Stimulated activated CD8-positive, alpha-beta memory T cell treated with anti-CD3 and anti-CD28 coated beads, Interleukin-2, amount 100 ng/mL, for 1 hour (primary cell): ENCODE measurements around the gene MGAT5.
A peak's percentile ranks its signal among the peaks of the same experiment; 100 is the strongest.

ENCODE experiments used
- DNase-seq, 2 donors: peaks; one replicate each; pipeline ENCODE4 v3.0.0-alpha.2; 2020; ENCODE audit warnings: low read depth in 2 of 2

MGAT5 gene

GRCh38 chr2:134397146-134397896 is 143.4 kb downstream of the MGAT5 start:
- DNase-seq = no peak

- DNase-seq = no peak
Measured at GRCh38 chr2:134398300-134398699, 144.4 kb downstream of the MGAT5 start.

- no peak for DNase-seq
Measured at GRCh38 chr2:134399096-134399495, 145.2 kb downstream of the MGAT5 start.

- no peak for DNase-seq
Measured at GRCh38 chr2:134401081-134401497, 147.2 kb downstream of the MGAT5 start.

- no peak for DNase-seq
Measured at GRCh38 chr2:134401789-134402188, 147.9 kb downstream of the MGAT5 start.

- no peak for DNase-seq
Measured at GRCh38 chr2:134402410-134402809, 148.5 kb downstream of the MGAT5 start.

GRCh38 chr2:134405611-134406081 is 151.8 kb downstream of the MGAT5 start:
- DNase-seq = no peak

GRCh38 chr2:134406311-134406710 is 152.4 kb downstream of the MGAT5 start:
- no peak for DNase-seq

GRCh38 chr2:134406736-134407135 is 152.9 kb downstream of the MGAT5 start:
- DNase-seq = no peak

- no peak for DNase-seq
Measured at GRCh38 chr2:134407154-134407890, 153.4 kb downstream of the MGAT5 start.

- no peak for DNase-seq
Measured at GRCh38 chr2:134408386-134408785, 154.5 kb downstream of the MGAT5 start.

GRCh38 chr2:134408791-134409190 is 154.9 kb downstream of the MGAT5 start:
- no peak for DNase-seq

- no peak for DNase-seq
Measured at GRCh38 chr2:134410006-134410405, 156.1 kb downstream of the MGAT5 start.

GRCh38 chr2:134410831-134411231 is 157.0 kb downstream of the MGAT5 start:
- no peak for DNase-seq

GRCh38 chr2:134411279-134411827 is 157.5 kb downstream of the MGAT5 start:
- no peak for DNase-seq

- DNase-seq = peak; percentile 21 to 37
Measured at GRCh38 chr2:134411828-134412638, 158.2 kb downstream of the MGAT5 start.

- no peak for DNase-seq
Measured at GRCh38 chr2:134412639-134412999, 158.7 kb downstream of the MGAT5 start.

GRCh38 chr2:134413430-134413829 is 159.6 kb downstream of the MGAT5 start:
- no peak for DNase-seq

- DNase-seq = no peak
Measured at GRCh38 chr2:134413912-134414311, 160.0 kb downstream of the MGAT5 start.

GRCh38 chr2:134416018-134416417 is 162.1 kb downstream of the MGAT5 start:
- no peak for DNase-seq

- no peak for DNase-seq
Measured at GRCh38 chr2:134416637-134417036, 162.8 kb downstream of the MGAT5 start.

GRCh38 chr2:134417968-134418582 is 164.2 kb downstream of the MGAT5 start:
- DNase-seq = no peak
